Activated CD4-positive, alpha-beta T cell treated with anti-CD3 and anti-CD28 coated beads, Interleukin-2, amount 50 U/mL, for 4 hours (primary cell): Measurements from ENCODE around the gene PDIA3.
"Not testable (repeated sequence)": the region's sequence is repeated elsewhere in the genome, so short reads cannot be mapped to it uniquely, and the experiment has no call there.

Experiments used
- DNase-seq, 2 experiments: peaks; one replicate each; pipeline ENCODE4 v3.0.0-alpha.2; 2020

Gene PDIA3

DNA sequence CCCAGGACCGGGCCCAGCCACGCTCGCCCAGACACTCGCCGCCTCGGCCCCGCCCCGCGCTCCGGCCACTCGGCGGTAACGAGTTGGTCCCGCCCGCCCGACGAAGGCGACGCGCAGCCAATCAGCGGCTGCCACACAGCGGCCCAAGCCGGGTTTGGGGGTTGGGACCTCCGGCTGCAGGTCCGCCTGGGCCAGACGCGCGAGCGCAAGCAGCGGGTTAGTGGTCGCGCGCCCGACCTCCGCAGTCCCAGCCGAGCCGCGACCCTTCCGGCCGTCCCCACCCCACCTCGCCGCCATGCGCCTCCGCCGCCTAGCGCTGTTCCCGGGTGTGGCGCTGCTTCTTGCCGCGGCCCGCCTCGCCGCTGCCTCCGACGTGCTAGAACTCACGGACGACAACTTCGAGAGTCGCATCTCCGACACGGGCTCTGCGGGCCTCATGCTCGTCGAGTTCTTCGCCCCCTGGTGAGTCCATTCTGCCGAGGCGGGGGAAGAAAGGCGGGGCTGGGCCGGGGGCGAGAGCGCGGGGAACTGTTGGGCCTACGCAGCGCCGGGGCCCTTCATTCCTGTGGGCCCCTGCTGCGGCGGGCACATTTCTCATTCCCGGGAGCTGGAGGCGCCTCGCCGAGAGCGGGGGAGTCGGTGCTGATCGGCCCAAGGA lies at the start of gene PDIA3:
PDIA3 (plus strand) TSS at position 194 of the 658 bp plus-strand sequence; CDS start at position 296, 102 bp downstream.
- DNase-seq = peak; percentile 70 to 71

- DNase-seq = no peak
Observed at GRCh38 chr15:43702174-43702573, 44.1 kb upstream of the PDIA3 start.

DNA sequence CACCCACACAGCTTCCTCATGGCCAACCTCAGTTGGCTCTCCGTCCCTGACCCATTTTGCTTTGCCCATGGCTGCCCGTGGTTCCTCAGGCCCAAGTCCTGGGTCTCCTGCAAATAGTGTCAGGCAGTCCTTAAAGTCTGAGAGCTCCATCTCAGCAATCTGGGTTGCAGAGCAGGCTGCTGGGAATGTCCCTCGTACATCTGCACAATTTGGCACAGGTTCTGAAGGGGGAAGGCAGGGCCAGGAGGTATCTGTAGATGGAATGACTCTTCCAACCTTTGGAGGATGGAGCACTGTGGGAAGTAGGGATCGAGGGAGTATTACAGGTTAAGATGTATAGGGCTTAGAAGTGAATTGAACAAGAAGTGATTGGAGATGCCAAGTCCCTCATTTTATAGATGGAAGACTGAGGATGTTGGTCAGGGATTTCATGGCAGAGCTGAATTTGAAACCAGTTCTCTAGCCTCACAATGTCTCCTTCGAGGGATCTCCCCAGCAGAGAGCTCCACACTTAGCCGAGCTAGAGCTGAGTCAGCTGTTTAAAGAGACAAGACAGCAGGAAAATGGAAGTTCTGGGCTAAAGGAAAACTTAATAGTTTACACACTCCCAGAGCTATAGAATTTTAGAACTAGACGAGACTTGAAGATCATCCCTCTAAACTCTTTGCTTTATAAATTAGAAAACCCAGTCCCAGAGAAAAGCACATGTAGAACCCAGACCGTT lies 43.4 kb upstream of the PDIA3 start:
- DNase-seq = no peak

DNA sequence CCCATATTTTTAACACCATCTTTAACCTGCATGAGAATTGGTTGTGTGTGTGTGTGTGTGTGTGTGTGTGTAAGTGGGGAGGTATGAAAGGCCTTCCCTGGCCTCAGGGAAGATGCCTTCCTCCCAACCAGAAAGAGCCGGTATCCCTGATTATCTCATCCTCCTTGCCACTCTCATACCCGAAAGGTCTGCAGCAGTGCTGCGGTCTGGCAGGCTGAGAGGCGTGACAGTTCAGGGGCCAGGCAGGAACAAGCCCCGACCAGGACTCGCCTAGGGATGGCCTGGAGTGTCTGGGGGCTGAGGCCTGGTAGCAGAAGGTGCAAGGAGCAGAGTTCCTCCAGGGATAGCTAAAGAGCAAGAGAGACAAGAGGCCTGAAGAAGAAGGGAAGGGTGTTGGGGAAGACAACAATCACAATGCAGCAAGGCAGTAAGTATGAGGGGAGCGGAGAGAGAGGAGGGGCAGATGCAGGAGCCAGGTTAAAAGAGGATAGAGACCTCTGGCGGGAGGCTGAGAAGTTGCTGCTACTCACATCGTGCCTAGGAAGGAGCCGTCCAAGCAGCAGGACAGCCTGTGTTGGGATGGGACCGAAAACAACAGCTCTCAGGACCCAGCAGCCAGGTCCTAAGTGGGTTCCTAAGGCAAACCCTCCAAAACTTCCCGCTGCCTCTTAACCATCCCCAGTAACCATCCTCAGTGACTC lies 35.7 kb upstream of the PDIA3 start:
- not testable (repeated sequence) for DNase-seq

DNA sequence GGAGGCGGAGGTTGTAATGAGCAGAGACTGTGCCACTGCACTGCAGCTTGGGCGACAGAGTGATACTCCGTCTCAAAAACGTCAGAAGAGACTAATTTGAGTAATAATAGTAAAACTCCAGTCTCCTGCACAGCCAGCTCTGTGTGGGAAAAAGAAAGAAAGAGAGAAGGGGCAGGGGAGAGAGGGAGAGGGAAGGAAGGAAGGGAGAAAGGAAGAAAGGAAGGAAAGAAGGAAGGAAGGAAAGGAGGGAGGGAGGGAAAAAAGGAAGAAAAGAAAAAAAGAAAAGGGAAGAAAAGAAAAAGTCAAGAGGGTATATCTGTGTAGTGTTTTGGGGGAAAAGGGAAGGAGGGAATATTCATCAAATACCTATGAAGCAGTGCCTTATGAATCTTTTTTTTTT lies 23.1 kb upstream of the PDIA3 start:
- no peak for DNase-seq

DNA sequence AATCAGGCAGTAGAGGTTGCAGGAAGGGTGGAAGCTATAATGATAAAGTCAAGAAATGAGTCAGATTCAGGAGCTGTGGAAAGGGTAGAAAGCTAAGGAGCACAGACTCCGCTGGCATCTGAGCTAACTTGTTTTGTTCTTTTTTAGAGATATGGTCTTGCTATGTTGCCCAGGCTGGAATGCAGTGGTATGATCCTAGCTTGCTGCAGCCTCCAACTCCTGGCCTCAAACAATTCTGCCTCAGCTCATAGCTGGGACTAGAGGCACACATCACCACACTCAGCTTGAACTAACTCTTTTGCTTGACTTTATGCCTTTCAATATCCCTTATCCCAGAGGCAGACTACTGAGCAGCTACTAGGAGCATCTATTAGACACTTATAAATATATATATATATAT lies 19.9 kb upstream of the PDIA3 start:
- not testable (repeated sequence) for DNase-seq

DNA sequence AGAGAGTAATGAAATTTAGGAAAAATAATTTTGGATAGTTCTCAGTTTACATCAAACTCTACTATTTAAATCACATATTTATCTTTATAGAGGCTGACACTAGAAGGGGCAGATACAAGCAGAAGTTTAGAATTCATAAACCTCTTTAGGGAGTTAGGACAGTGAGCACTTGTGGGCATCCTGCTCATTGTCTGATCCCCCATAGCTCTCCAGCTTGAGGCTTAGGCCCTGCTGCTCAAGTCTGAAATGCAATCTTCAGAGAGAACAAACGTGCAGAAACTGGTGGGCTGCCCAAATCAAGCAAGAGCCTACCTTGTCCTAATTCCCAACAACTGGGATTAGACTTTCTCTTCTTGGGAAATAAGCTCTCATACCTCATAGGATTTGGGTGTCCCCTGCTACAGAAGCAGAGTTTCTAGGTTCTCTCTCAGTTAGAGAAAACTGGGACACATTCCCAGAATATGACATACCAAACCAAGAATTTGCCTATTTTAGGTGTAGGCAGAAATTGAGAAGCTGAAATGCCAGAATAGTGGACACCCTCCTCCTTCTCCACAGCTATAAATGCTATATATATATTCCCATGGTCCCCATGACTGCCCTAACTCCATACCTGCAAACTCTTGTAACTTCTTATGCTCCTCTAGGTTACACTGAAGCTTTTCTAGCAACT lies 18.0 kb upstream of the PDIA3 start:
- not testable (repeated sequence) for DNase-seq

GRCh38 chr15:43735416-43735815 lies 10.8 kb upstream of the PDIA3 start:
- no peak for DNase-seq

- DNase-seq = not testable (repeated sequence)
Observed at GRCh38 chr15:43746903-43747309, 668 bp downstream of the PDIA3 start.

DNA sequence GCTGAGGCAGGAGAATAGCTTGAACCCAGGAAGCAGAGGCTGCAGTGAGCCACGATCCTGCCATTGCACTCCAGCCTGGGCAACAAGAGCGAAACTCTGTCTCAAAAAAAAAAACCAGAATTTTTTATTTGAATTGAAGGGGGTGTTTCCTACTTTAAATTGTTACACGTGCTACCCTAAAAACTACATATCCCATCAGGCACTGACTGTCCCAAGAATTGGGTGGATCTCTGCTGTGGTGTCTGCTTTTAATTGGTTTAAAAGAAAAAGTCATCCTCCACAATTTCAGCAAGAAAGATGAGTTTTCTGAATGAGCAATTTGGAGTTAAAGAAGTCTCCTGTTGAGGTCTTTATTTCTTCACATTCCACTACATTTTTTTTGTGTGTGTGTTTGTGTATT lies 2.1 kb downstream of the PDIA3 start:
- DNase-seq = no peak

DNA sequence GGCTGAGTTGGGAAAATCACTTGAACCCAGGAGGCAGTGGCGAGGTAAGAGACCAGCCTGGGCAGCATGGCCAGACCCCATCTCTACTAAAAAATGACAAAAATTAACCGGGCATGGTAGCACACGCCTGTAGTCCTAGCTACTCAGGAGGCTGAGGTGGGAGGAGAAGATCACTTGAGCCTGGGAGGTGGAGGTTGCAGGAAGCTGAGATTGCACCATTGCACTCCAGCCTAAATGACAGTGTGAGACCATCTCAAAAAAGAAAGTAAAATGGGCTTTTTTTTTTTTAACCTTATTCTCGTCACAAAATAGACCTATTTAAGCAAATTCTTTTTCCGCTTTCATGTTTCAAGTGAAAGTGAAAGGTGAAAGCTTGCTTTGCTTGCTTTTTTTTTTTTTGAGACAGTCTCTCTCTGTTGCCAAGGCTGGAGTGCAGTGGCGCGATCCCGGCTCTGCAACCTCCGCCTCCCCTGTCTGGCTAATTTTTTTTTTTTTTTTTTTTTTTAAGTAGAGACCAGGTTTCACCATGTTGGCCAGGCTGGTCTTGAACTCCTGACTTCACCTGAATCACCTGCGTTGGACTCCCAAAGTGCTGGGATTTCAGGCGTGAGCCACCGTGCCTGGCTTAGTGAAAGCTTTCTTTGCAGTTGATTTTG lies 3.6 kb downstream of the PDIA3 start:
- DNase-seq = peak; percentile 11 to 16

GRCh38 chr15:43751885-43752284 lies 5.6 kb downstream of the PDIA3 start:
- DNase-seq = no peak

GRCh38 chr15:43762824-43763223 lies 16.6 kb downstream of the PDIA3 start:
- DNase-seq = no peak

DNA sequence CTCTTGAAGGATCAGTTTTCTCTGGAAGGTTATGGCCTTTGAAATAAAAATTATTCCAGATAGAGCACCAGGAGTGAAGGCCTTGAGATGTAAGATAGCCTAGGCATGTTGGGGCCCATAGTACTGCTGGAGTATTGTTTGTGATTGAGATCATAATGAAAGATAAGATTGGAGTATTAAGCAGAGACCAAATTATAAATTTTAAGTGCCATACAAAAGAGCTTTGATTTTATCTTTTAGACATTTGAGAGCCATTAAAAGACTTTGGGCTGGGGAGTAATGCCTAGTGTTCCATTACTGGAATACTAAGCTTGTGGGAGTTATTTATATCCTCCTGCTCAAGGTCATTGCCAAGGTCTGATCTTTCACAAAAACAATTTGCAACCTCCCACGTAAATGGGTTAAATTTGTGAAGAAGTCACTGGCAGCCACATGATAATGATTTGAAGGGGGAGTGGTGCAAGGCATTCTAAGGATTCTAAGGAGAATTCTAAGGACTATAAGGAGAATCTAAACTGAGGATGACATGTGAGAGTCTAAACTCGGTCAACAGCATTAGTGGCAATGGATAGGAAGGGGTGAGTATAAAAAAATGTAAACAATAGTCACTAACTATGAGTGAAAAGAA lies 17.7 kb downstream of the PDIA3 start:
- no peak for DNase-seq

DNA sequence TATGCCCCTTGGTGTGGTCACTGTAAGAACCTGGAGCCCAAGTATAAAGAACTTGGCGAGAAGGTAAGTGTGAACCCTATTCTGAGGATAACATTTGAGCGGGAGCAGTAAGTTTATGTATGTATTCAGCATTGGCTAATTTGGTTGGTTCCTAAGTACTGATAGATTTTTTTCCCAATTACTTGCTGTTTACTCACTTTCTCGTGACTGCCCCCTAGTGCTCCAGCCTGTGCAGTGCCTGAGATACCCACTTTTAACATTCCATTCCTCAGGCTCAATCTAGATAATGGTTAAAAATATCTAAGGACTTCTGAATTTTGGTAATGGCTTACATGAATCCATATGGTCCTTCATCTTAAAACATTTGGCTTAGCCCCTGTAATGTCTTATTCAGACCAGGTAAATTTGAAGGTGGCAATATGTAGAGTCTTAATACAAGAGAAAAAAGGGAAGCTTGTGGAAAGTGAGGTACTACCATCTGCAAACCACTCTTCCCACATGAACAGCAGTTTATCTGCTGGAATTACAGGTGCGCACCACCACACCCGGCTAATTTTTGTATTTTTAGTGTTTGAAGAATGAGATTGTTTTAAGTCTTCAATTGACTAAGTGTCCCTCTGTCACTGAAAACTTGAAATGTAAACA lies 23.5 kb downstream of the PDIA3 start:
- DNase-seq = peak; percentile 61 to 66

- DNase-seq = no peak
Observed at GRCh38 chr15:43771816-43772215, 25.6 kb downstream of the PDIA3 start.

GRCh38 chr15:43772624-43773023 lies 26.4 kb downstream of the PDIA3 start:
- DNase-seq = no peak

GRCh38 chr15:43774062-43774461 lies 27.8 kb downstream of the PDIA3 start:
- DNase-seq = no peak

GRCh38 chr15:43775411-43775965 lies 29.2 kb downstream of the PDIA3 start:
- no peak for DNase-seq

DNA sequence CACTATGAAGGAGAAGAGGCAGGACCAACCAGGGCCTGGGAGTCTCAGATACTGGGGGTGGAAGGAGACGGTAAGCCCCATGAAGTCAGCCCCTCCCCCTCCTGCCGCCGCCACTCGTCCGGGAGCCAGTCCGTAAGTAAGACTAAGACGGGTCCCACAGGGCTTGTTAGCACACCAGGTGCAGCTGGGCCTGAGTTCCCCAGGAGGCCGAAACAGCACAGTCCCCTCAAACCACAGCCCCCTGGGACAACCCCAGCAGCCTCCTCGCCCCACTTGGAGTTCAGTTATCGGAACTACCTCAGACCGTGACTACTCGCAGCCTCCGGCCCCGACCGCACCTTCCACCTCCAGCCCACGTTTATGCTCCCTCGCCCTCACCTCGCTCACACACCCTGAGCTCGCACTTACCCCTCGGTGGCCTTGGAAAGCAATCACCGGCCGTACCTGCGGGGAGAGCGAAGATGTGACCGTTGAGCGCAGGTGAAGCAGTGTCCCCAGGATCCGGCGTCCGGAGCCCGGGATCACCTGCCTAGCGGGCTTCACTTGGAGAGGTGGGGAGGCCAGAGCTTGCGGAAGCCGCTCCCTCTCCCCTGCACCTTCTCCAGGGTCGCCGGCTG lies 30.0 kb downstream of the PDIA3 start:
- peak in 1 of 2 experiments; percentile 6 for DNase-seq

DNA sequence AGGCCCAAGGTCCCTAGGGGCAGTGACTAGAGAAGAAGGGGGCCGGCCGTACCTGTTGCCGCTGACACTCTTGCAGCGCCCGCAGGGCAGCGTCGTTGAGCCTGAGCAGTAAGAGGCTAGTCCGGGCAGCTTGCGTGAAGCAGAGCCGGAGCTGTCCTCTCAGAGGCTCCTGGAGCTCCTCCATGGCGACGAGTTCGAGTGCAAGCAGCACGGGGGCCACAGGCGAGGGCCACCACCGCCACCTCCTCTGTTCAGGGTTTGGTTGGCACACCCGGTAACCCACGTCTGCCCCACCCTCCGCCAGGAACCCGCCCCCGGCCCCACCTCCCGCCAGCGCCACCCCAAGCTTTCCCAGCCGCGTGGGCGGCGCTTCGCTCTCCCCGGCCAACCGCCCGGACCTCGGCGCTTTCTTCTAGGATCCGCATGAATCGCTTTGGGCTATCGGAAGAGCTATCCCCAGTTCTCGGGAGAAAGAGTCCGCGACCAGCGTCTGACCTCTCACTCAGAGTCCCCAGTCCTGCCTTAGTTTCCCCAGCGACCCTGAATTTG lies 30.6 kb downstream of the PDIA3 start, which contains the start of gene ELL3:
ELL3 (minus strand) TSS at position 249 of the 549 bp plus-strand sequence; CDS start at position 184, 65 bp downstream.
- peak; percentile 71 to 74 for DNase-seq
